CD4-positive, alpha-beta T cell treated with Interleukin-15 for 1 hour (primary cell): ENCODE results near the gene DESI1.

ENCODE experiments used
- DNase-seq: peaks from one replicate; pipeline ENCODE4 v3.0.0-alpha.2; 2020

The DESI1 gene

GRCh38 chr22:41555325-41555982, 65.4 kb downstream of the DESI1 start:
- DNase-seq: no peak

GRCh38 chr22:41551877-41552582, 68.8 kb downstream of the DESI1 start:
- DNase-seq: no peak

GRCh38 chr22:41550952-41551491, 69.8 kb downstream of the DESI1 start:
- no peak for DNase-seq

GRCh38 chr22:41548830-41549211, 72.0 kb downstream of the DESI1 start:
- DNase-seq: no peak
